HUES6 (cell line): ENCODE results near the gene COMMD9.

Experiments used
- H3K27ac ChIP-seq: 2 replicates; pipeline ENCODE4 v1.7.0; 2013; ENCODE audit warnings: low read depth, mild to moderate bottlenecking, low read length, inconsistent platforms
- H3K27me3 ChIP-seq: 2 replicates; pipeline ENCODE4 v1.6.1; 2013; ENCODE audit warnings: low read length; ENCODE audit not compliant: control insufficient read depth, insufficient read depth
- H3K36me3 ChIP-seq: 2 replicates; pipeline ENCODE4 v1.6.1; 2013; ENCODE audit warnings: low read length; ENCODE audit not compliant: control insufficient read depth, insufficient read depth
- H3K4me1 ChIP-seq: 2 replicates; pipeline ENCODE4 v1.6.1; 2013; ENCODE audit warnings: low read length; ENCODE audit not compliant: control insufficient read depth, insufficient read depth
- H3K4me3 ChIP-seq: 2 replicates; pipeline ENCODE4 v1.5.1; 2013; ENCODE audit warnings: low read depth, low read length
- H3K9ac ChIP-seq: one replicate; pipeline ENCODE4 v1.6.1; 2013; ENCODE audit warnings: mild to moderate bottlenecking, low read length
- H3K9me3 ChIP-seq: 2 replicates; pipeline ENCODE4 v1.6.1; 2013; ENCODE audit warnings: low read depth, low read length; ENCODE audit not compliant: control insufficient read depth, insufficient read depth

Gene COMMD9

DNA sequence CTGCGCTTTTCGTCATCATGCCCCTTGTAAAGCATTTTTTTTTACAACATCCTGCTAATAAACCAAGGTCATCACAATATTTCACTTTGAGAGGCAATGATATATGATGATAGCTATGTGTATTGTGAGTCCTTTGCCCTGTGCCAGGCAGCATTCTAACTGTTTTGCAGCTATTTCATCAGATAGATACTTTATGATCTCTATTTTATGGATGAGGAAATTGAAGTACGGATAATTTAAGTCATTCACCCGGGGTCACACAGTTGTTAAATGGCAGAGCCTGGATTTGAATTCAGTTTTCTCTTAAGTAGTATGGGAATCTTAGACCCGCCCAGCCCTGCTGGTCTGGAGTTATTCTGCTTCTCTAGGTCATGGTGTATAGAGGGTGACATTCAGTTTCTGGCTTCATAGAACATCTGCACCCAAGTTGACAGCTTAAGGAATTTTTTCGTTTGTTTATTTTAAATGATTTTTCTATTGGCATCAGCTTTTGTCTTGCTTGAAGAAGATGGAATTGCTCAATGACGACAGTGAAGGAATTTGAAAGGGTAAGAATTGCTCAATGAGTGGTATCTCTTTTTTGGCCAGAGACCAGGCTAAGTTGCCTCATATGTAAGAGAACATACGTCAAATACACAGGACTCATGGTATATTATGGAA lies 7.8 kb upstream of the COMMD9 start:
- Histone ChIP-seq H3K27me3 (no peaks in the 10 kb centered on the region; the same call in 1 of the 2 replicates), H3K4me1 (no peaks in the 10 kb centered on the region), H3K4me3 (no peak overlapping the region), H3K36me3 (no peaks in the 10 kb centered on the region), H3K27ac (no peak overlapping the region), H3K9ac (no peak overlapping the region), H3K9me3 (no peaks in the 10 kb centered on the region)

DNA sequence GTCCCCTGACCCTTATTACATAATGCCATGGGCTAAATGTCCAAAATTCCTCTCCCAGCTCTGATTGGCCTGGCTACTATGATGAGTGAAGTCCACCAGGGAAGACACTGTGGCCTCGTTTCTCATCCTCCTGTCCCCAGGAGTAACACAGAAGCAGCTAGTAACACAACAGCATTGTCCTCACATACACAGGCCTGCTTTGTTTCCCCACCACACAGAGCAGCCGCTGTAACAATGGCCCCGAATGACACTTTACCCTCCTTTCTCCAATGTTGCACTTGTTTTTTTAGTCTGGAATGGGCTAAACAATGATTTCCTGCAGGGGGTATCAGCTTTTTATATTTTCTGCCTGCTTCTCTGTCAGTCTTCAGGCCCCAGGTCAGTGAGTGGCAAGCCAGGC lies 6.7 kb upstream of the COMMD9 start, which contains the start of gene PRR5L:
Gene PRR5L, plus strand, starts transcription at position 363 of the 400 bp plus-strand sequence. CDS start 104,834 bp downstream, outside the sequence.
- Histone ChIP-seq H3K9ac (no peak within 1 kb of the TSS), H3K27ac (no peak within 1 kb of the TSS), H3K4me1 (no peaks in the 10 kb centered on the region), H3K4me3 (no peak within 1 kb of the TSS), H3K27me3 (peaks cover 2% of the 10 kb centered on the region), H3K9me3 (no peaks in the 10 kb centered on the region), H3K36me3 (no peaks in the 10 kb centered on the region)

DNA sequence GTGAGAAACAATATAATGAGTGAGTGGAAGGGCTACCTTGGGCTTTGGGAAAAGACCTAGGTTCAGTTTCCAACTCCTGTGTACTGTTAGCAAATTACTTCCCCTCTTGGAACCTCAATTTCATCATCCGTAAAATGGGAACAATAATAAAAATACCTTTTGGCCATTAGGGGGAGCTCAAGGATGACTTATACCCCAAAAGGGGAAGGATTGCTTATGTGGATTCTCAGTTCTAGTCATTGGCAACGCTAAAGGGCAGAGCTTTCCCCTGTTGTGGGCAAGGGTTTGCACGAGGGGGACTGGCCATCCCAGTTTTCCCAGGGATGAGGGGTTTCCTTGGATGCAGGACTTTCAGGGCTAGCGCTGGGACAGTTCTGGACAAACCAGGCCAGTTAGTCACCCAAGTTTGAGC lies 3.1 kb upstream of the COMMD9 start:
- no peaks in the 10 kb centered on the region for H3K36me3 ChIP-seq
- peaks cover 16% of the 10 kb centered on the region for H3K27me3 ChIP-seq
- H3K9ac ChIP-seq, result no peak overlapping the region
- H3K4me3 ChIP-seq, result no peak overlapping the region
- no peaks in the 10 kb centered on the region for H3K9me3 ChIP-seq
- no peak overlapping the region for H3K27ac ChIP-seq
- H3K4me1 ChIP-seq, result no peaks in the 10 kb centered on the region

DNA sequence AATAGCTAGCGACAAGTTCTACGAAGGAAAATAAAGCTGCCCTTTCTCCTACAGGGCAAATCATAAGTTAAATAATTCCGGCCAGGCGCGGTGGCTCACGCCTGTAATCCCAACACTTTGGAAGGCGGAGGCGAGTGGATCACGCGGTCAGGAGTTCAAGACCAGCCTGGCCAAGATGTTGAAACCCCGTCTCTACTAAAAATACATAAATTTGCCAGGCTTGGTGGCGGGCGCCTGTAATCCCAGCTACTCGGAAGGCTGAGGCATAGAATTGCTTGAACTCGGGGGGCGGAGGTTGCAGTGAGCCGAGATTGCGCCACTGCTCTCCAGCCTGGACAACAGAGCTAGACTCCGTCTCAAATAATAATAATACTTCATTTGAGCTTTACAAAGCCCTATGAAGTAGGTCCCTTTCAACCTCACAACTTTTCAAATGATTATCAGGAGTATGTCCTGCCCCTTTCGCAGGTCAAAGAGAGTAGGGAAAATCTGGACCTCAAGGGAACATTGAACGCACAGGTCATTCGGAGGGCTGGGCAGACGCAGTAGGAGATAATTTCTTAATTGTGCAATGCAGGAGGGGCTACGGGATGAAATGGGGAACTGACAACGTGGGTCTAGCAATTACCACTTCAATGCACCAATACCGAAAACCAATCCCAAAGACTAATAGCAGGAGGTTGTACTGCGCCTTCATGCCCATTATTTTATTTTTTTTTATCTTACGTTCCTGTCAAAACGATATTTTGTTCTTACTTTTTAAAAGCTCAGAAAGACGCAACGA lies 590 bp downstream of the COMMD9 start:
- Histone ChIP-seq H3K27ac (no peak overlapping the region), H3K4me3 (peak overlapping the region; percentile 71), H3K9ac (peak overlapping the region; percentile 68), H3K27me3 (peaks cover 16% of the 10 kb centered on the region), H3K4me1 (no peaks in the 10 kb centered on the region), H3K36me3 (no peaks in the 10 kb centered on the region), H3K9me3 (no peaks in the 10 kb centered on the region)

DNA sequence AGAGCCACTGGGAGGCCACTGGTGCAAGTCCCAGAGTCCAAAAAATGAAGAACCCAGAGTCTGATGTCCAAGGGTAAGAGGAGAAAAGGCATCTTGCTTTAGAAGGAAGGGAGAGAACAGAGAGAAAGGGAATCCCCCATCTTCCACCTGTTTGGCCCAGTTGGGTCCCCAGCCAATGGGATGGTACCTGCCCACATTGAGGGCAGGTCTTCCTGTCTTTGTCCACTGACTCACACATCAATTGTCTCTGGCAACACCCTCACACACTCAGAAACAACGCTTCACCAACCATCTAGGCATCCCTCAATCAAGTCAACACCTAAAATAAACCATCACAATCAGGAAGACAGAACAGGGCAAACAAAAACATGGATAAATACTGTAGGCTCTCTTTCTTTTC lies 6.3 kb downstream of the COMMD9 start:
- no peak overlapping the region for H3K9ac ChIP-seq
- H3K27ac ChIP-seq, result no peak overlapping the region
- no peaks in the 10 kb centered on the region for H3K9me3 ChIP-seq
- H3K27me3 ChIP-seq, result no peaks in the 10 kb centered on the region
- no peaks in the 10 kb centered on the region for H3K36me3 ChIP-seq
- H3K4me1 ChIP-seq, result no peaks in the 10 kb centered on the region
- no peak overlapping the region for H3K4me3 ChIP-seq

DNA sequence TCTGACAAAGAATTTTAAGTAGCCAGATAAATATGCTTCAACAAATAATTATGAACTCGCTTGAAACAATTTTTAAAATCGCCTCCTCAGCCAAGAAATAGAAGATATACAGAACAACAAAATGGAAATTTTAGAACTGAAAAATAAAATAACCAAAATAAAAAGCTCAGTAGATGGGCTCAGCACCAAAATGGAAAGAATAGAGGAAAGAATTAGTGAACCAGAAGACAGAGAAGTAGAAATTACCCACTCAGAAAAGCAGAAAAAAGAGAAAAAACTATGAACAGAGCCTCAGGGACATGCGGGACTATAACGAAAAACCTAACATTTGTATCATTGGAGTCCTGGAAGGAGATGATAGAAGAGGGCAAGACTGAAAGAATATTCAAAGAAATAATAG lies 7.4 kb downstream of the COMMD9 start:
- H3K27me3 ChIP-seq, result no peaks in the 10 kb centered on the region
- H3K4me1 ChIP-seq, result no peaks in the 10 kb centered on the region
- no peaks in the 10 kb centered on the region for H3K9me3 ChIP-seq
- no peak overlapping the region for H3K27ac ChIP-seq
- H3K9ac ChIP-seq, result no peak overlapping the region
- no peak overlapping the region for H3K4me3 ChIP-seq
- H3K36me3 ChIP-seq, result no peaks in the 10 kb centered on the region

DNA sequence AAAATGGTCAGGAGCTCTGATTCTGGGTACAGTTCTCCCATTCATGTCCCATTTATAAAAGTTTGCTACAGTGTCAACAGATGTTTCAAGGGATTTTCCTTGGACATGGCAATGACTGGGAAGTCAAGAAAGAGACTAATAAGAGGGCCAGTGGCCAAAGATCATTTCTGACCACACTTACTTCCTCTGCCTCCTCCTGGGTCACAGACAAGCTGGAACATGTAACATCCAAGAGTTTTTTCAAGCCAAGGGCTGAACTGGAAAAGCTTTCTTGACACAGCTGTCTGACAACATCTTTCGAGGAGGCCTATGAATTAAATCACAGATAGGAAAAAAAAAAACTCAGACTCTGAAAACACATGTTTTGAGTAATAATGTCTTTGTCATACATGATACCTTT lies 8.7 kb downstream of the COMMD9 start:
- H3K4me3 ChIP-seq, result no peak overlapping the region
- H3K9me3 ChIP-seq, result no peaks in the 10 kb centered on the region
- no peaks in the 10 kb centered on the region for H3K27me3 ChIP-seq
- no peaks in the 10 kb centered on the region for H3K4me1 ChIP-seq
- H3K36me3 ChIP-seq, result no peaks in the 10 kb centered on the region
- no peak overlapping the region for H3K27ac ChIP-seq
- H3K9ac ChIP-seq, result no peak overlapping the region

DNA sequence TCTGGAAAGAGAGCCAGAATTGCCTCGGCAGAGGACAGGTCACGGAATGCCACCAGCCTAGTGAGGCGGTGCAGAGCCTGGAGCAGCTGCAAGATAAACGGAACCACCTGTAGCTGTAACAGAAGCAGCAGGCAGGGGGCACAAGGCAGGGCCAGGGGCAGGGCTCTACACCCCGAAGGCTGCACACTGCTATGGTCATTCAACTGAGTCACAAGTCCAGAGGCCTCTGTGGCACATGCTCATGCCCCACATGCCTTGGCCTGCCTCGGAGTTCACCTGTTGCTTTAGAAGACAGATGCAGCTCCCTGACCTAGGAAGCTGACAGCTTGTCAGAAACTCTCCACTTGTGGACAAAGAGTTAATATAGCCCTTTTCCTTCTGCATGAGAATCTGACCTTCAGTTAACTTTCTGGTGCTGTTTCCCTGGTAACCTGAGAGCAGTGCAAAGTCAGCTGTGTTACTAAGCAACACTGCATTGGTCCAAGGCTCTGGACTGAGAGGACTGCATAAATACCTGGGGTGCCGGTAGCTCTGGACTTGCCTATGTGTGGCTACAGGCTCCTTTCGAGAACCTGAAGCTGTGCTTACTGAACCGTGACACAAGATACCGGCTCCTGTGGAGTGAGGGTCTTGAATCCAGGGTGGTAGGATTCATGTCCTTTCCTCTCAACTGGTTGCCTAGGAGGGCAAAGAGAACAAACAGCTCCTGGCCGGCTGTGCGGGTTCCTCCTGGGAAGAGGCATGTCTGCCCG lies 10.5 kb downstream of the COMMD9 start:
- no peak overlapping the region for H3K27ac ChIP-seq
- H3K4me3 ChIP-seq, result no peak overlapping the region

DNA sequence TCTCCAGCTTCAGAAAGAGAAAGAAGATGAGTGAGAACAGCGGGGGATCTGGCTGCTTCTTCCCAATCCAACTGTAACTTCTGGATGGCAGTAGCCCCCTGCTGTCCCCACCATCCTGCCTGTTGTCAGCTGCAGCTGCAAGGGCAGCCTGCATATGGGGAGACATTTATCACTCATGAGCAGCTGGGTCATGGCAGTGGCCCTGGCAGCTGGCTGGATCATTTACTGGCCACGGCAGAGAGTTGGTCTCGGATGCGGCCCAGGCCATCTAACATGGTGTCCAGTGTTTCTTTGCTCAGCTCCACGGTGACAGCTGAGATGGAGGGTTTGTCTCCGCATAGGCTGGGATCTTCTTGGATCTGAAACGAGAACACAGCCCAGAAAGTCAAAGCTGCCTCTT lies 14.8 kb downstream of the COMMD9 start:
- Histone ChIP-seq H3K36me3 (peaks cover 11% of the 10 kb centered on the region; the same call in 1 of the 2 replicates), H3K9ac (no peak overlapping the region), H3K9me3 (no peaks in the 10 kb centered on the region), H3K27ac (no peak overlapping the region), H3K27me3 (no peaks in the 10 kb centered on the region), H3K4me3 (no peak overlapping the region), H3K4me1 (no peaks in the 10 kb centered on the region)

More for the DNA sequence above, 10.5 kb downstream of the COMMD9 start:
- H3K27me3 ChIP-seq, result no peaks in the 10 kb centered on the region
- H3K36me3 ChIP-seq, result peaks cover 9% of the 10 kb centered on the region; the same call in 1 of the 2 replicates
- no peaks in the 10 kb centered on the region for H3K9me3 ChIP-seq
- no peaks in the 10 kb centered on the region for H3K4me1 ChIP-seq
- H3K9ac ChIP-seq, result no peak overlapping the region

DNA sequence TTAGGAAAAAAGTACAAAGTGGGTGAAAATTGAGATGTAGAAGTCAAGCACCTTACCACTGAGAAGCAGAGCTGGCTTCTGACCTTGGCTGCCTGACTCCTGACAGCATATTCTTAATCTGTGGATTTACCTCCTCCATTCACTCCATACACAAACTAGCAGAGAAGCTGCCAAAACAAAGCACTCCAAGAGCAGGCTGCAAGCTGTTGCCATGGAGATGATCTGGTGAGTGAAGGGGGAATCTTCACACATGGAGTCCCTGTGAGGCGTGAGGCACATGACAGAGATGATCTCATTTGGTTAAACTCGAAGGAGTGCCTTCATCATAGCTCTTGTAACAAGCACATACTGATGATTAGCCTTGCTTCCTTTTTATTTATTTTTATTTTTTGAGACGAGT lies 16.1 kb downstream of the COMMD9 start:
- H3K4me3 ChIP-seq, result no peak overlapping the region
- H3K9me3 ChIP-seq, result no peaks in the 10 kb centered on the region
- peaks cover 11% of the 10 kb centered on the region; the same call in 1 of the 2 replicates for H3K36me3 ChIP-seq
- no peaks in the 10 kb centered on the region for H3K4me1 ChIP-seq
- H3K27me3 ChIP-seq, result no peaks in the 10 kb centered on the region
- H3K27ac ChIP-seq, result no peak overlapping the region
- H3K9ac ChIP-seq, result no peak overlapping the region
